GM12878 (cell line): ENCODE data around the gene SOWAHD. TPM values are rescaled to one million over a fixed set of nuclear protein-coding genes. Genes with fewer than 3 reads are reported as not detected.
A peak's percentile ranks its signal among the peaks of the same experiment; 100 is the strongest.

Source experiments
- ATAC-seq: fragments of 200-7000 bp; cut with Tn5 transposase; 3 replicates; pipeline ENCODE4 v1.9.1; 2020; ENCODE audit warnings: mild to moderate bottlenecking, moderate library complexity
- BruUV-seq: library from RNA; stranded (reverse); fragments of 400-500 nt; replicated peaks from 2 replicates; lab custom pipeline; 2021; lab: Mats Ljungman, UMichigan
- CTCF ChIA-PET: fragments of 300-600 bp; sonication (Branson Sonifier 250); formaldehyde crosslinking; extraction: SDS; loops from one replicate; lab custom pipeline; 2021; ENCODE audit warnings: inconsistent platforms; lab: Yijun Ruan, JAX
- POLR2A ChIA-PET: fragments of 350-600 bp; formaldehyde crosslinking; extraction: SDS; loops from one replicate; lab custom pipeline; 2021; ENCODE audit warnings: inconsistent platforms; lab: Charles Lee
- RAD21 ChIA-PET: fragments of 300-600 bp; sonication (Branson Sonifier 250); formaldehyde crosslinking; loops from one replicate; lab custom pipeline; 2023; ENCODE audit warnings: antibody characterized with exemption; ENCODE audit not compliant: unreplicated experiment; lab: Charles Lee
- SMC1A ChIA-PET: fragments of 300-600 bp; sonication (Branson Sonifier 250); formaldehyde crosslinking; loops from one replicate; lab custom pipeline; 2023; ENCODE audit not compliant: unreplicated experiment, uncharacterized antibody; lab: Charles Lee
- DNase-seq: peaks from one replicate; pipeline ENCODE4 v3.0.0-alpha.2; 2011; ENCODE audit warnings: low read depth, low spot score
- FAIRE-seq: peaks from 3 replicates; lab custom pipeline; 2011; peaks lifted over from hg19 to GRCh38; lab: Jason Lieb, UNC
- H2AFZ ChIP-seq: 2 replicates; pipeline ENCODE4 v1.6.0; 2011; ENCODE audit warnings: low read depth, low read length, control low read depth; ENCODE audit not compliant: control insufficient read depth
- H3K27ac ChIP-seq: 2 replicates; pipeline ENCODE4 v1.5.1; 2011; ENCODE audit warnings: control low read depth; ENCODE audit not compliant: control insufficient read depth, insufficient read depth
- H3K27me3 ChIP-seq, 2 experiments: replicated peaks in 1 of 2; 2 replicates each; pipeline versions ENCODE4 v1.6.0 to v1.6.1; 2011; ENCODE audit warnings: low read length in 1 of 2; ENCODE audit not compliant: control insufficient read depth in 2 of 2, insufficient read depth in 2 of 2
- H3K36me3 ChIP-seq, 2 experiments: 2 replicates each; pipeline ENCODE4 v1.5.1; 2011; ENCODE audit warnings: low read length in 1 of 2; ENCODE audit not compliant: control insufficient read depth in 2 of 2, insufficient read depth in 2 of 2
- H3K4me1 ChIP-seq: 2 replicates; pipeline ENCODE4 v1.6.1; 2011; ENCODE audit warnings: mild to moderate bottlenecking, low read length, moderate library complexity, mixed read lengths; ENCODE audit not compliant: control insufficient read depth, insufficient read depth
- H3K4me2 ChIP-seq: 2 replicates; pipeline ENCODE4 v1.6.0; 2011; ENCODE audit warnings: control low read depth; ENCODE audit not compliant: control insufficient read depth, insufficient read depth
- H3K4me3 ChIP-seq: fragments of 200-600 bp; sonication (generic); 2 replicates; pipeline ENCODE4 v1.5.1; 2016
- H3K79me2 ChIP-seq: 2 replicates; pipeline ENCODE4 v1.6.0; 2011; ENCODE audit warnings: low read length; ENCODE audit not compliant: control insufficient read depth, insufficient read depth
- H3K9ac ChIP-seq: 2 replicates; pipeline ENCODE4 v1.8.0; 2011; ENCODE audit warnings: low read length, control low read depth, mixed read lengths; ENCODE audit not compliant: control insufficient read depth, insufficient read depth
- H3K9me3 ChIP-seq: replicated peaks from 3 replicates; pipeline ENCODE4 v1.5.1; 2011; ENCODE audit warnings: mild to moderate bottlenecking, low read length; ENCODE audit not compliant: control insufficient read depth, insufficient read depth
- H4K20me1 ChIP-seq: 2 replicates; pipeline ENCODE4 v1.6.0; 2011; ENCODE audit not compliant: control insufficient read depth, insufficient read depth
- BCL3 ChIP-seq: IDR thresholded peaks from 2 replicates; pipeline ENCODE4 v1.6.1; 2011; ENCODE audit warnings: borderline replicate concordance, low read depth, mild to moderate bottlenecking, moderate library complexity, low read length; ENCODE audit not compliant: insufficient read depth, poor library complexity, severe bottlenecking
- BHLHE40 ChIP-seq, 2 experiments: fragments of 450-650 bp in 1 of 2; IDR thresholded peaks; 2 replicates each; pipeline ENCODE4 v1.6.1; 2011 to 2017; ENCODE audit warnings: low read depth in 2 of 2, borderline replicate concordance in 1 of 2, improper control_type of control experiment in 1 of 2, low read length in 1 of 2, mild to moderate bottlenecking in 1 of 2
- CBX5 ChIP-seq: sonication (generic); IDR thresholded peaks from 2 replicates; pipeline ENCODE4 v1.6.1; 2016; ENCODE audit warnings: low read depth, moderate library complexity, mild to moderate bottlenecking, inconsistent platforms
- CHD1 ChIP-seq: IDR thresholded peaks from 2 replicates; pipeline ENCODE4 v1.6.1; 2012; ENCODE audit warnings: low read depth, low read length, improper control_type of control experiment
- JUND ChIP-seq: IDR thresholded peaks from 2 replicates; pipeline ENCODE4 v1.6.1; 2012; ENCODE audit warnings: low read depth, mild to moderate bottlenecking, low read length, improper control_type of control experiment, moderate library complexity
- SMAD5 ChIP-seq: IDR thresholded peaks from 2 replicates; pipeline ENCODE4 v1.6.1; 2016; ENCODE audit warnings: antibody characterized with exemption, low read depth
- TCF3 ChIP-seq: IDR thresholded peaks from 2 replicates; pipeline ENCODE4 v1.6.1; 2012; ENCODE audit warnings: low read depth, mild to moderate bottlenecking, low read length, borderline replicate concordance; ENCODE audit not compliant: insufficient read depth
- ZNF207 ChIP-seq: fragments of 450-650 bp; IDR thresholded peaks from 2 replicates; pipeline ENCODE4 v1.6.1; 2014; ENCODE audit warnings: antibody characterized with exemption, mild to moderate bottlenecking, borderline replicate concordance
- WGBS: methylation state at CpG from one replicate; pipeline ENCODE4 v1.1.6; 2016; ENCODE audit warnings: low lambda C conversion rate; ENCODE audit not compliant: insufficient replicate concordance, insufficient coverage; ENCODE audit errors: missing lambda C conversion rate; 5-methylcytosine and 5-hydroxymethylcytosine counted together
- in situ Hi-C: fragments of 300-500 bp; cut with MboI; formaldehyde crosslinking; loops from 9 replicates; pipeline ENCODE4 v1.14.3; 2018; ENCODE audit warnings: mixed read lengths
- intact Hi-C: fragments of 100-400 bp; cut with micrococcal nuclease; formaldehyde crosslinking; loops from one replicate; pipeline ENCODE4 v1.14.2; 2022; ENCODE audit not compliant: unreplicated experiment
- polyA plus RNA-seq, 11 experiments: library from polyadenylated mRNA; depleted of rRNA in 4 of 11; unstranded in 6 of 11; stranded (reverse) in 5 of 11; fragments of >200 nt; fragmentation: Nextera tagmentation in 4 of 11; fragmentation: Illumina TruSeq in 1 of 11; extraction: Ambion mirVana in 4 of 11; extraction: Trizol in 1 of 11; gene quantifications; 1 replicate in 1 of 11; 2 replicates in 10 of 11; pipeline versions ENCODE4 v1.2.1 to v1.2.3, GENCODE V29; 2011 to 2016; ENCODE audit warnings: inconsistent platforms in 2 of 11, missing spikeins in 2 of 11, low read depth in 1 of 11
- total RNA-seq, 4 experiments: library from RNA; depleted of rRNA in 3 of 4; stranded (reverse); fragments of >200 nt in 3 of 4; fragmentation: Illumina TruSeq in 1 of 4; extraction: Trizol in 1 of 4; gene quantifications; 2 replicates each; pipeline versions ENCODE4 v1.2.1 to v1.2.3, GENCODE V29; 2013 to 2021

SOWAHD gene
- total and polyA plus RNA-seq, 10 of the 15 experiments (the other 5 are each of a cell fraction or from before 2014, with no cell fraction given), result 0.27 to 7.4 (median 2.6) TPM

DNA sequence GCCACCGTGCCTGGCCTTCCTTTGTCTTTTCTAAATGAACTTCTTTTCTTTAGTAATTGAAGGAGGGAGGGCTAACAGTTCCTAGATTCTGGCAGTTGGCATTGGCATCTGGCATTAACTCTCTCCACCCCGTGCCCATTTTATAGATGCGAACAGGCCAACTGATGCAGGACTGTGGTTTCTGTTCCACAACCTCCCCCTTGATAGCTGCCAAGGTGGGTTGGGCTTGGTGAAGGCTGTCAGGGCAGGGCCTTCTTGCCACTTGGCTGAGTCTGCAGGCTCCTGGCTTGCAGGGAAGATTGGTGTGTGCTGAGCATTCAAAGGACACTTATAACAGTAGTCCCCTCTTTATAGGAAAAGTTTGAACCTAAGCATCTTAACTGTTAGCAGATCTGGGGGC is 4.3 kb downstream of the SOWAHD start:
- H3K9me3 ChIP-seq, result no peaks in the 10 kb centered on the region; the same call in 2 of the 3 replicates
- no peak overlapping the region for H3K27ac ChIP-seq
- ChIA-PET CTCF (interaction anchor here (1.0 to 4.0 kb wide), 7 partner anchors 8 to 33 kb away, joined by 3 to 22 read pairs (median 4); no protein-coding TSS in a partner anchor), SMC1A (interaction anchor here (0.7 to 4.1 kb wide), 3 partner anchors 13 to 246 kb away, joined by 3 to 35 read pairs (median 3); partner anchors contain the start of gene RPL39), RAD21 (interaction anchor here (0.8 to 12.8 kb wide), 6 partner anchors 9 to 77 kb away, joined by 3 to 128 read pairs (median 8); no protein-coding TSS in a partner anchor), POLR2A (interaction anchor here (0.9 to 1.9 kb wide), 2 partner anchors 13 to 143 kb away, joined by 3 to 8 read pairs; no protein-coding TSS in a partner anchor)
- H3K4me1 ChIP-seq, result peaks cover 16% of the 10 kb centered on the region
- in situ Hi-C loops (no loop called here), intact Hi-C loops (no loop called here)
- H3K4me2 ChIP-seq, result no peak overlapping the region
- no peak overlapping the region for H3K9ac ChIP-seq
- no peaks in the 10 kb centered on the region for H3K27me3 ChIP-seq
- ATAC-seq (peak; percentile 33), DNase-seq (no peak), FAIRE-seq (no peak)
- 36% methylated on average over 3 of the region's 3 CpGs for WGBS
- no peaks in the 10 kb centered on the region; the same call in 1 of the 2 replicates for H3K79me2 ChIP-seq
- no peaks in the 10 kb centered on the region for H3K36me3 ChIP-seq
- H4K20me1 ChIP-seq, result no peaks in the 10 kb centered on the region
- H2AFZ ChIP-seq, result no peak overlapping the region
- TF ChIP-seq TCF3 (no peak), JUND (no peak), CBX5 (no peak), BCL3 (no peak), SMAD5 (no peak), ZNF207 (no peak), CHD1 (no peak), BHLHE40 (IDR thresholded peaks at IDR 0.05; ENCODE audit: borderline replicate concordance in 1 of 2, low read depth in 2 of 2, low read length in 1 of 2) (no peak)
- no peak overlapping the region for H3K4me3 ChIP-seq
- BruUV-seq, result no TSS peak
